K562 (cell line): ENCODE measurements around the gene JAK3. TPM values are rescaled to one million over a fixed set of nuclear protein-coding genes. Genes with fewer than 3 reads are reported as not detected.
A peak's percentile ranks its signal among the peaks of the same experiment; 100 is the strongest.

Experiments used
- BRD9 ChIP-seq: fragments of 450-650 bp; IDR thresholded peaks from 2 replicates; pipeline ENCODE4 v1.6.1; 2018; ENCODE audit warnings: low read depth; ENCODE audit not compliant: partially characterized antibody
- CC2D1A ChIP-seq: fragments of 450-650 bp; IDR thresholded peaks from 2 replicates; pipeline ENCODE4 v1.6.1; 2017; ENCODE audit warnings: mild to moderate bottlenecking
- CEBPG ChIP-seq, 3 experiments: fragments of 200-800 bp in 1 of 3; sonication (Bioruptor generic) in 1 of 3; sonication (generic) in 1 of 3; formaldehyde crosslinking in 1 of 3; IDR thresholded peaks in 2 of 3; conservative IDR thresholded peaks in 1 of 3; 2 replicates each; pipeline versions ENCODE4 v1.6.1 to v1.8.0; 2016 to 2022; ENCODE audit warnings: missing compliant biosample characterization in 2 of 3, missing genetic modification characterization in 2 of 3, mild to moderate bottlenecking in 1 of 3, missing genetic modification reagents in 1 of 3
- FOSL1 ChIP-seq: fragments of 200-800 bp; sonication (Bioruptor generic); conservative IDR thresholded peaks from 2 replicates; pipeline ENCODE4 v1.6.1; 2016; ENCODE audit warnings: missing genetic modification characterization, missing compliant biosample characterization
- HCFC1 ChIP-seq: IDR thresholded peaks from 2 replicates; pipeline ENCODE4 v1.6.1; 2012; ENCODE audit warnings: low read depth, low read length, improper control_type of control experiment
- HLTF ChIP-seq: fragments of 450-650 bp; IDR thresholded peaks from 2 replicates; pipeline ENCODE4 v1.6.1; 2016
- JUND ChIP-seq, 2 experiments: IDR thresholded peaks; 2 replicates in 1 of 2; 3 replicates in 1 of 2; pipeline ENCODE4 v1.6.1; 2011; ENCODE audit warnings: borderline replicate concordance in 2 of 2, low read depth in 2 of 2, low read length in 2 of 2, improper control_type of control experiment in 1 of 2, missing biosample characterization in 1 of 2, missing genetic modification characterization in 1 of 2, missing genetic modification reagents in 1 of 2
- NBN ChIP-seq: fragments of 450-650 bp; IDR thresholded peaks from 2 replicates; pipeline ENCODE4 v1.6.1; 2016; ENCODE audit warnings: low read depth, mild to moderate bottlenecking
- RAD21 ChIP-seq, 2 experiments: fragments of 250-450 bp in 1 of 2; fragments of 450-650 bp in 1 of 2; sonication (Bioruptor Pico) in 1 of 2; formaldehyde crosslinking in 1 of 2; IDR thresholded peaks in 1 of 2; conservative IDR thresholded peaks in 1 of 2; 2 replicates each; pipeline versions ENCODE4 v1.4.0 to v1.8.0; 2020 to 2022; ENCODE audit warnings: mild to moderate bottlenecking in 2 of 2, moderate library complexity in 1 of 2
- SMARCE1 ChIP-seq: fragments of 450-650 bp; IDR thresholded peaks from 2 replicates; pipeline ENCODE4 v1.7.1; 2016; ENCODE audit warnings: mild to moderate bottlenecking
- SP2 ChIP-seq: IDR thresholded peaks from 2 replicates; pipeline ENCODE4 v1.6.1; 2011; ENCODE audit warnings: mild to moderate bottlenecking, low read depth, low read length, moderate library complexity; ENCODE audit not compliant: poor library complexity, severe bottlenecking; ENCODE audit errors: extremely low read depth
- THRAP3 ChIP-seq: fragments of 450-650 bp; IDR thresholded peaks from 2 replicates; pipeline ENCODE4 v1.6.1; 2016; ENCODE audit warnings: mild to moderate bottlenecking, inconsistent platforms, borderline replicate concordance
- ZMIZ1 ChIP-seq, 2 experiments: fragments of 150-350 bp in 1 of 2; IDR thresholded peaks; 2 replicates each; pipeline ENCODE4 v1.6.1; 2012 to 2016; ENCODE audit warnings: low read depth in 2 of 2, low read length in 2 of 2, mild to moderate bottlenecking in 1 of 2, moderate library complexity in 1 of 2
- ZNF766 ChIP-seq: fragments of 200-800 bp; sonication (Bioruptor generic); conservative IDR thresholded peaks from 2 replicates; pipeline ENCODE4 v1.6.1; 2016; ENCODE audit warnings: missing genetic modification characterization, missing compliant biosample characterization
- polyA plus RNA-seq, 8 experiments: library from polyadenylated mRNA; depleted of rRNA in 4 of 8; stranded (reverse) in 5 of 8; unstranded in 3 of 8; fragments of >200 nt; fragmentation: Nextera tagmentation in 2 of 8; fragmentation: Illumina TruSeq in 1 of 8; extraction: Ambion mirVana in 2 of 8; extraction: Trizol in 1 of 8; gene quantifications; 2 replicates each; pipeline versions ENCODE4 v1.2.1 to v1.2.3, GENCODE V29; 2011 to 2014; ENCODE audit warnings: inconsistent platforms in 1 of 8, missing spikeins in 1 of 8
- total RNA-seq, 7 experiments: library from RNA; depleted of rRNA in 6 of 7; stranded (reverse); fragments of >200 nt in 6 of 7; fragmentation: Illumina TruSeq in 2 of 7; extraction: Trizol in 2 of 7; gene quantifications; 2 replicates each; pipeline versions ENCODE4 v1.2.1 to v1.2.3, GENCODE V29; 2011 to 2021; ENCODE audit warnings: low replicate concordance in 1 of 7
- TF ChIP-seq, protein P1 (sequence below), 2 experiments: fragments of 200-800 bp in 1 of 2; sonication (Bioruptor generic) in 1 of 2; sonication (generic) in 1 of 2; formaldehyde crosslinking in 1 of 2; IDR thresholded peaks in 1 of 2; conservative IDR thresholded peaks in 1 of 2; 2 replicates each; pipeline versions ENCODE4 v1.5.0 to v1.6.1; 2016 to 2020; ENCODE audit warnings: missing compliant biosample characterization in 1 of 2, missing genetic modification characterization in 1 of 2, missing genetic modification reagents in 1 of 2

The JAK3 gene
- total and polyA plus RNA-seq, 9 of the 15 experiments (the other 6 are each of a cell fraction or from before 2014, with no cell fraction given), result 0.01 to 0.18 (median 0.07) TPM; not detected in 1

GRCh38 chr19:17775245-17775927 is 72.4 kb downstream of the JAK3 start (continued):
- TF ChIP-seq, protein P1, sequence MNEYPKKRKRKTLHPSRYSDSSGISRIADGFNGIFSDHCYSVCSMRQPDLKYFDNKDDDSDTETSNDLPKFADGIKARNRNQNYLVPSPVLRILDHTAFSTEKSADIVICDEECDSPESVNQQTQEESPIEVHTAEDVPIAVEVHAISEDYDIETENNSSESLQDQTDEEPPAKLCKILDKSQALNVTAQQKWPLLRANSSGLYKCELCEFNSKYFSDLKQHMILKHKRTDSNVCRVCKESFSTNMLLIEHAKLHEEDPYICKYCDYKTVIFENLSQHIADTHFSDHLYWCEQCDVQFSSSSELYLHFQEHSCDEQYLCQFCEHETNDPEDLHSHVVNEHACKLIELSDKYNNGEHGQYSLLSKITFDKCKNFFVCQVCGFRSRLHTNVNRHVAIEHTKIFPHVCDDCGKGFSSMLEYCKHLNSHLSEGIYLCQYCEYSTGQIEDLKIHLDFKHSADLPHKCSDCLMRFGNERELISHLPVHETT (CRISPR knock-in tag; conservative IDR thresholded peaks at IDR 0.05 in 1 of 2, IDR thresholded peaks at IDR 0.05 in 1 of 2), result no peak
- TF ChIP-seq NBN, result no peak
- no peak for TF ChIP-seq HLTF
- TF ChIP-seq SP2, result no peak
- TF ChIP-seq HCFC1, result no peak
- no peak for TF ChIP-seq ZMIZ1 (IDR thresholded peaks at IDR 0.05; ENCODE audit: low read depth in 2 of 2, low read length in 2 of 2)
- TF ChIP-seq ZNF766 (CRISPR knock-in tag), result 0 out of 2 replicates have a peak, but pooled peaks have one; percentile 23
- no peak for TF ChIP-seq CEBPG (CRISPR knock-in tag; IDR thresholded peaks at IDR 0.05)
- TF ChIP-seq CEBPG (tag; conservative IDR thresholded peaks at IDR 0.05 in 1 of 2, IDR thresholded peaks at IDR 0.05 in 1 of 2), result no peak
- 0 out of 2 replicates have a peak, but pooled peaks have one; percentile 22 for TF ChIP-seq SMARCE1
- peak; percentile 32; the same call in 1 of the 2 replicates for TF ChIP-seq FOSL1 (tag)
- TF ChIP-seq JUND (IDR thresholded peaks at IDR 0.05; ENCODE audit: borderline replicate concordance, low read depth, low read length), result peak; percentile 49; the same call in 1 of the 2 replicates
- TF ChIP-seq JUND (tag; IDR thresholded peaks at IDR 0.05; ENCODE audit: borderline replicate concordance, low read depth, low read length), result no peak; the same call in 2 of the 3 replicates
- TF ChIP-seq BRD9, result no peak
- TF ChIP-seq RAD21 (CRISPR knock-in tag; conservative IDR thresholded peaks at IDR 0.05 in 1 of 2, IDR thresholded peaks at IDR 0.05 in 1 of 2), result peak; percentile 83 to 89
- no peak for TF ChIP-seq THRAP3
- peak; percentile 63; the same call in 1 of the 2 replicates for TF ChIP-seq CC2D1A
